ENCODE results near the gene DSC2. TPM values are rescaled to one million over a fixed set of nuclear protein-coding genes. Genes with fewer than 3 reads are reported as not detected.

The DSC2 gene
- total RNA-seq, 1 experiment from 2014 or later = 33.4 TPM

DNA sequence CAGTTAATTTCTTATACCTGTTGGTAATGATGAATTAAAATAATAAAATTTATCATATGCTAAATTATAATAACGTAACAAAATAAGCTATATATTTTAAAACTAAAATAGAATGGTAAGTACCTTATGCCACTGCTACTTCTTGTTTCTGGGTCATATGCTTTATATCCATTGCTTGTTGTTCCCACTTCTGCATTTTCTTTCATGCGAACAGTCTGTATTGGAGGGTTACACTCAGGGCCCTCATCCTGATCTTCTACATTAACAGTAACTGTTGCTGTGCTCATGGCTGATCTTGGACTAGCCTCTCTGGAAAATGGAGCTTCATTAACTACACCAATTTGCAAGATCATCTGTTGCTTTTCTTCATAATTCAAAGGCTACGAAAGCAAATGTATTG lies 22.2 kb downstream of the DSC2 start:
- Histone ChIP-seq H3K79me2 (ENCODE audit: insufficient read depth, low read length) (no peaks in the 10 kb centered on the region), H3K4me1 (ENCODE audit: control insufficient read depth in 1 of 2, insufficient read depth in 2 of 2, low read length in 2 of 2) (no peaks in the 10 kb centered on the region), H3K27me3 (ENCODE audit: insufficient read depth, low read length) (no peaks in the 10 kb centered on the region), H3K9me2 (ENCODE audit: insufficient read depth) (no peaks in the 10 kb centered on the region), H3K4me2 (ENCODE audit: low read length) (no peak overlapping the region), H3K27ac (ENCODE audit: low read depth, low read length) (no peak overlapping the region), H3K36me3 (ENCODE audit: control insufficient read depth in 1 of 2, insufficient read depth in 2 of 2, low read length in 2 of 2) (peaks cover 0 to 18% of the 10 kb centered on the region in 2 experiments; a peak in 3 of 4 replicates), H3K4me3 (replicated peaks in 1 of 2; ENCODE audit: low read depth in 1 of 2, low read length in 2 of 2) (no peak overlapping the region), H4K20me1 (ENCODE audit: insufficient read depth) (no peaks in the 10 kb centered on the region), H3K9ac (ENCODE audit: low read length) (no peak overlapping the region), H3K9me3 (ENCODE audit: control insufficient read depth in 1 of 2, insufficient read depth in 1 of 2, low read depth in 1 of 2, low read length in 2 of 2) (no peaks in the 10 kb centered on the region), H2AFZ (ENCODE audit: low read depth, low read length, poor library complexity, severe bottlenecking) (no peak overlapping the region)
- POLR2A ChIA-PET = no interaction called here
- CTCF ChIA-PET = no interaction called here
- DNase-seq (ENCODE audit: low read depth, low spot score) = no peak
- ATAC-seq = no peak
- RAD21 ChIA-PET (ENCODE audit: low non-redundant PET in 1 of 2, low total read pairs in 2 of 2, uncharacterized antibody in 2 of 2, unreplicated experiment in 2 of 2) = no interaction called here
- intact Hi-C loops (cut with micrococcal nuclease) = no loop called here
- TF ChIP-seq EGR1 (IDR thresholded peaks at IDR 0.05; ENCODE audit: low read depth) (no peak), ELF1 (IDR thresholded peaks at IDR 0.05; ENCODE audit: borderline replicate concordance, low read depth) (no peak), FOSL1 (IDR thresholded peaks at IDR 0.05; ENCODE audit: low read depth) (no peak), SRF (IDR thresholded peaks at IDR 0.05; ENCODE audit: low read depth) (no peak), POLR2A (IDR thresholded peaks at IDR 0.05; ENCODE audit: borderline replicate concordance, extremely low read depth, insufficient read depth, insufficient read length) (no peak), CEBPB (IDR thresholded peaks at IDR 0.05; ENCODE audit: low read depth) (no peak), ZNF274 (IDR thresholded peaks at IDR 0.05; ENCODE audit: low read depth, low read length) (no peak), TCF7L2 (IDR thresholded peaks at IDR 0.05; ENCODE audit: borderline replicate concordance, extremely low read depth, insufficient read depth, insufficient read length) (no peak)
- TF ChIP-seq, protein P1, sequence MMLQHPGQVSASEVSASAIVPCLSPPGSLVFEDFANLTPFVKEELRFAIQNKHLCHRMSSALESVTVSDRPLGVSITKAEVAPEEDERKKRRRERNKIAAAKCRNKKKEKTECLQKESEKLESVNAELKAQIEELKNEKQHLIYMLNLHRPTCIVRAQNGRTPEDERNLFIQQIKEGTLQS (IDR thresholded peaks at IDR 0.05) = no peak
- BruUV-seq (replicated peaks) = no TSS peak

DNA sequence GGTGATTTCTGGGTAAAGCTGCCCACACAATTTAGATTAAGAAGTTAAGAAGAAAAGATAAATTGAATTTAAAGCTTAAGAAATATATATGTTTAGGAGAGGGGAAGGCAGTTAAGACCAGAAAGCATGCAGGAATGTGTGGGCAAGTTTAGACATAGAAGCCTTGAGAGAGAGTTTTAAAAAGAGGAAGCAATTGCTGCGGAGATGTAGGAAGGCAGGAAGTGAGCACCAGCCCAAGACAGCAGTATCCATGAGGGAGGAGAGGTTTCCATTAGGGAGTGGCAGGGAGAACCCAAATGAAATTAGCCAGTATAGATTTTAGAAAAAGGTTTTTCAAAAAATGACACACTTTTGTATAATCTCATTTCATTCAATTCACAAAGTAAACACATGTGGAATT lies 24.3 kb downstream of the DSC2 start:
- no TSS peak for BruUV-seq (replicated peaks)
- intact Hi-C loops (cut with micrococcal nuclease) = no loop called here
- Histone ChIP-seq H3K36me3 (ENCODE audit: control insufficient read depth in 1 of 2, insufficient read depth in 2 of 2, low read length in 2 of 2) (peaks cover 5 to 19% of the 10 kb centered on the region in 2 experiments; a peak in 3 of 4 replicates), H3K4me3 (replicated peaks in 1 of 2; ENCODE audit: low read depth in 1 of 2, low read length in 2 of 2) (no peak overlapping the region), H3K27ac (ENCODE audit: low read depth, low read length) (no peak overlapping the region), H3K27me3 (ENCODE audit: insufficient read depth, low read length) (no peaks in the 10 kb centered on the region), H4K20me1 (ENCODE audit: insufficient read depth) (no peaks in the 10 kb centered on the region), H2AFZ (ENCODE audit: low read depth, low read length, poor library complexity, severe bottlenecking) (no peak overlapping the region), H3K9me2 (ENCODE audit: insufficient read depth) (no peaks in the 10 kb centered on the region), H3K79me2 (ENCODE audit: insufficient read depth, low read length) (no peaks in the 10 kb centered on the region), H3K4me2 (ENCODE audit: low read length) (no peak overlapping the region), H3K9ac (ENCODE audit: low read length) (no peak overlapping the region), H3K9me3 (ENCODE audit: control insufficient read depth in 1 of 2, insufficient read depth in 1 of 2, low read depth in 1 of 2, low read length in 2 of 2) (no peaks in the 10 kb centered on the region), H3K4me1 (ENCODE audit: control insufficient read depth in 1 of 2, insufficient read depth in 2 of 2, low read length in 2 of 2) (no peaks in the 10 kb centered on the region)
- ChIA-PET CTCF (no interaction called here), POLR2A (no interaction called here), RAD21 (ENCODE audit: low non-redundant PET in 1 of 2, low total read pairs in 2 of 2, uncharacterized antibody in 2 of 2, unreplicated experiment in 2 of 2) (no interaction called here)
- TF ChIP-seq POLR2A (IDR thresholded peaks at IDR 0.05; ENCODE audit: borderline replicate concordance, extremely low read depth, insufficient read depth, insufficient read length) (no peak), EZH2phosphoT487 (IDR thresholded peaks at IDR 0.05; ENCODE audit: borderline replicate concordance) (no peak), EGR1 (IDR thresholded peaks at IDR 0.05; ENCODE audit: low read depth) (no peak), SIN3A (IDR thresholded peaks at IDR 0.05; ENCODE audit: low read depth) (no peak), ZFX (IDR thresholded peaks at IDR 0.05) (no peak)
- ATAC-seq (no peak), DNase-seq (ENCODE audit: low read depth, low spot score) (no peak)
